ENCODE results near the gene CUX1. TPM values are rescaled to one million over a fixed set of nuclear protein-coding genes. Genes with fewer than 3 reads are reported as not detected.

Gene CUX1
- total RNA-seq, 1 experiment from 2014 or later: 47.6 TPM

- no peaks in the 10 kb centered on the region for H3K9me3 Mint-ChIP-seq (ENCODE audit: unreplicated experiment)
- ChIA-PET POLR2A (interaction anchor here (0.8 kb wide), 1 partner anchor 29 kb away, joined by 3 read pairs; no protein-coding TSS in a partner anchor), CTCF (interaction anchor here (0.7 kb wide), 1 partner anchor 332 kb away, joined by 3 read pairs; no protein-coding TSS in a partner anchor)
- no peak overlapping the region for H3K4me3 Mint-ChIP-seq (ENCODE audit: unreplicated experiment)
- peaks cover 51% of the 10 kb centered on the region for H3K36me3 Mint-ChIP-seq (ENCODE audit: insufficient read depth, unreplicated experiment)
- no peak overlapping the region for H3K27ac Mint-ChIP-seq (ENCODE audit: low read depth, unreplicated experiment)
- BruUV-seq (replicated peaks): no TSS peak
- H3K27me3 Mint-ChIP-seq (ENCODE audit: insufficient read depth, unreplicated experiment): no peaks in the 10 kb centered on the region
- intact Hi-C loops (cut with micrococcal nuclease): no loop called here
- H3K4me1 Mint-ChIP-seq (ENCODE audit: insufficient read depth, unreplicated experiment): no peaks in the 10 kb centered on the region
- no peak for DNase-seq (ENCODE audit: unreplicated experiment)
- TF ChIP-seq, protein P1, sequence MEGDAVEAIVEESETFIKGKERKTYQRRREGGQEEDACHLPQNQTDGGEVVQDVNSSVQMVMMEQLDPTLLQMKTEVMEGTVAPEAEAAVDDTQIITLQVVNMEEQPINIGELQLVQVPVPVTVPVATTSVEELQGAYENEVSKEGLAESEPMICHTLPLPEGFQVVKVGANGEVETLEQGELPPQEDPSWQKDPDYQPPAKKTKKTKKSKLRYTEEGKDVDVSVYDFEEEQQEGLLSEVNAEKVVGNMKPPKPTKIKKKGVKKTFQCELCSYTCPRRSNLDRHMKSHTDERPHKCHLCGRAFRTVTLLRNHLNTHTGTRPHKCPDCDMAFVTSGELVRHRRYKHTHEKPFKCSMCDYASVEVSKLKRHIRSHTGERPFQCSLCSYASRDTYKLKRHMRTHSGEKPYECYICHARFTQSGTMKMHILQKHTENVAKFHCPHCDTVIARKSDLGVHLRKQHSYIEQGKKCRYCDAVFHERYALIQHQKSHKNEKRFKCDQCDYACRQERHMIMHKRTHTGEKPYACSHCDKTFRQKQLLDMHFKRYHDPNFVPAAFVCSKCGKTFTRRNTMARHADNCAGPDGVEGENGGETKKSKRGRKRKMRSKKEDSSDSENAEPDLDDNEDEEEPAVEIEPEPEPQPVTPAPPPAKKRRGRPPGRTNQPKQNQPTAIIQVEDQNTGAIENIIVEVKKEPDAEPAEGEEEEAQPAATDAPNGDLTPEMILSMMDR (IDR thresholded peaks at IDR 0.05; ENCODE audit: unreplicated experiment): no peak
These were observed 385.1 kb downstream of the CUX1 start for GRCh38 chr7:102202556-102202955.

- Mint-ChIP-seq H3K27ac (ENCODE audit: low read depth, unreplicated experiment) (no peak overlapping the region), H3K27me3 (ENCODE audit: insufficient read depth, unreplicated experiment) (no peaks in the 10 kb centered on the region), H3K4me3 (ENCODE audit: unreplicated experiment) (no peak overlapping the region), H3K9me3 (ENCODE audit: unreplicated experiment) (no peaks in the 10 kb centered on the region), H3K36me3 (ENCODE audit: insufficient read depth, unreplicated experiment) (peaks cover 47% of the 10 kb centered on the region), H3K4me1 (ENCODE audit: insufficient read depth, unreplicated experiment) (no peaks in the 10 kb centered on the region)
- no peak for DNase-seq (ENCODE audit: unreplicated experiment)
- CTCF ChIA-PET: no interaction called here
- TF ChIP-seq, protein P1 (IDR thresholded peaks at IDR 0.05; ENCODE audit: unreplicated experiment): no peak
- POLR2A ChIA-PET: interaction anchor here (0.8 kb wide), 1 partner anchor 28 kb away, joined by 3 read pairs; no protein-coding TSS in a partner anchor
- no TSS peak for BruUV-seq (replicated peaks)
- intact Hi-C loops (cut with micrococcal nuclease): no loop called here
These were observed 385.8 kb downstream of the CUX1 start for GRCh38 chr7:102203218-102203617.

- ChIA-PET POLR2A (no interaction called here), CTCF (no interaction called here)
- no peak overlapping the region for H3K4me3 Mint-ChIP-seq (ENCODE audit: unreplicated experiment)
- H3K27ac Mint-ChIP-seq (ENCODE audit: low read depth, unreplicated experiment): no peak overlapping the region
- TF ChIP-seq, protein P1 (IDR thresholded peaks at IDR 0.05; ENCODE audit: unreplicated experiment): no peak
- no peaks in the 10 kb centered on the region for H3K27me3 Mint-ChIP-seq (ENCODE audit: insufficient read depth, unreplicated experiment)
- peaks cover 39% of the 10 kb centered on the region for H3K36me3 Mint-ChIP-seq (ENCODE audit: insufficient read depth, unreplicated experiment)
- BruUV-seq (replicated peaks): no TSS peak
- H3K4me1 Mint-ChIP-seq (ENCODE audit: insufficient read depth, unreplicated experiment): no peaks in the 10 kb centered on the region
- DNase-seq (ENCODE audit: unreplicated experiment): no peak
- intact Hi-C loops (cut with micrococcal nuclease): no loop called here
- H3K9me3 Mint-ChIP-seq (ENCODE audit: unreplicated experiment): no peaks in the 10 kb centered on the region
These were observed 386.8 kb downstream of the CUX1 start for GRCh38 chr7:102204212-102204611.

DNA sequence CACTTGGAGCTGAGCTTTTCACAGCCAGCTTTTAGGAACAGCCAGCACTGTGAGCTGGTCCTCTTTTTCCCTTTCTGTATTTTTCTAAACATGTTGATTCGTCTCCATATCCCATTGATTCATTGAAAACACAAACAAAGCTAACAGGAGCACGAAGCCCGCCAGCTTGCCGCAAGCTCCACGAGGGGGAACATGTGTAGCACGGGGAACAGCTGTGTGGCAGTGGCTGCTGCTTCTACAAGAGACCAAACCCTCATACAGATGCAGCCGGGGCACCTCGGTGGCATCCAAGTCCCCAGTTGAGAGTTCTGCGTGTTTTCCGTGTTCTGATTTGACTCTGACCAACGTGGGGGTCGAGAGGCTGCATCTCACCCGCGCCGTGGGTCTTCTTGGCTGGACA lies 388.5 kb downstream of the CUX1 start:
- H3K36me3 Mint-ChIP-seq (ENCODE audit: insufficient read depth, unreplicated experiment): peaks cover 39% of the 10 kb centered on the region
- CTCF ChIA-PET: no interaction called here
- H3K27me3 Mint-ChIP-seq (ENCODE audit: insufficient read depth, unreplicated experiment): no peaks in the 10 kb centered on the region
- no peaks in the 10 kb centered on the region for H3K9me3 Mint-ChIP-seq (ENCODE audit: unreplicated experiment)
- no peak overlapping the region for H3K27ac Mint-ChIP-seq (ENCODE audit: low read depth, unreplicated experiment)
- no peak for DNase-seq (ENCODE audit: unreplicated experiment)
- TF ChIP-seq, protein P1 (IDR thresholded peaks at IDR 0.05; ENCODE audit: unreplicated experiment): no peak
- no TSS peak for BruUV-seq (replicated peaks)
- intact Hi-C loops (cut with micrococcal nuclease): no loop called here
- H3K4me1 Mint-ChIP-seq (ENCODE audit: insufficient read depth, unreplicated experiment): no peaks in the 10 kb centered on the region
- H3K4me3 Mint-ChIP-seq (ENCODE audit: unreplicated experiment): no peak overlapping the region
- POLR2A ChIA-PET: no interaction called here
